ENCODE measurements around the gene FDPS.

The FDPS gene

GRCh38 chr1:155277070-155277901 is 31.4 kb upstream of the FDPS start, which contains the start of gene HCN3 (continued):
- TF ChIP-seq ZNF521 (tag by site-specific recombination; IDR thresholded peaks at IDR 0.05), result no peak
- TF ChIP-seq, protein P1, sequence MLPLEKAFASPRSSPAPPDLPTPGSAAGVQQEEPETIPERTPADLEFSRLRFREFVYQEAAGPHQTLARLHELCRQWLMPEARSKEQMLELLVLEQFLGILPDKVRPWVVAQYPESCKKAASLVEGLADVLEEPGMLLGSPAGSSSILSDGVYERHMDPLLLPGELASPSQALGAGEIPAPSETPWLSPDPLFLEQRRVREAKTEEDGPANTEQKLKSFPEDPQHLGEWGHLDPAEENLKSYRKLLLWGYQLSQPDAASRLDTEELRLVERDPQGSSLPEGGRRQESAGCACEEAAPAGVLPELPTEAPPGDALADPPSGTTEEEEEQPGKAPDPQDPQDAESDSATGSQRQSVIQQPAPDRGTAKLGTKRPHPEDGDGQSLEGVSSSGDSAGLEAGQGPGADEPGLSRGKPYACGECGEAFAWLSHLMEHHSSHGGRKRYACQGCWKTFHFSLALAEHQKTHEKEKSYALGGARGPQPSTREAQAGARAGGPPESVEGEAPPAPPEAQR (tag by site-specific recombination; IDR thresholded peaks at IDR 0.05), result no peak
- TF ChIP-seq, protein P2, sequence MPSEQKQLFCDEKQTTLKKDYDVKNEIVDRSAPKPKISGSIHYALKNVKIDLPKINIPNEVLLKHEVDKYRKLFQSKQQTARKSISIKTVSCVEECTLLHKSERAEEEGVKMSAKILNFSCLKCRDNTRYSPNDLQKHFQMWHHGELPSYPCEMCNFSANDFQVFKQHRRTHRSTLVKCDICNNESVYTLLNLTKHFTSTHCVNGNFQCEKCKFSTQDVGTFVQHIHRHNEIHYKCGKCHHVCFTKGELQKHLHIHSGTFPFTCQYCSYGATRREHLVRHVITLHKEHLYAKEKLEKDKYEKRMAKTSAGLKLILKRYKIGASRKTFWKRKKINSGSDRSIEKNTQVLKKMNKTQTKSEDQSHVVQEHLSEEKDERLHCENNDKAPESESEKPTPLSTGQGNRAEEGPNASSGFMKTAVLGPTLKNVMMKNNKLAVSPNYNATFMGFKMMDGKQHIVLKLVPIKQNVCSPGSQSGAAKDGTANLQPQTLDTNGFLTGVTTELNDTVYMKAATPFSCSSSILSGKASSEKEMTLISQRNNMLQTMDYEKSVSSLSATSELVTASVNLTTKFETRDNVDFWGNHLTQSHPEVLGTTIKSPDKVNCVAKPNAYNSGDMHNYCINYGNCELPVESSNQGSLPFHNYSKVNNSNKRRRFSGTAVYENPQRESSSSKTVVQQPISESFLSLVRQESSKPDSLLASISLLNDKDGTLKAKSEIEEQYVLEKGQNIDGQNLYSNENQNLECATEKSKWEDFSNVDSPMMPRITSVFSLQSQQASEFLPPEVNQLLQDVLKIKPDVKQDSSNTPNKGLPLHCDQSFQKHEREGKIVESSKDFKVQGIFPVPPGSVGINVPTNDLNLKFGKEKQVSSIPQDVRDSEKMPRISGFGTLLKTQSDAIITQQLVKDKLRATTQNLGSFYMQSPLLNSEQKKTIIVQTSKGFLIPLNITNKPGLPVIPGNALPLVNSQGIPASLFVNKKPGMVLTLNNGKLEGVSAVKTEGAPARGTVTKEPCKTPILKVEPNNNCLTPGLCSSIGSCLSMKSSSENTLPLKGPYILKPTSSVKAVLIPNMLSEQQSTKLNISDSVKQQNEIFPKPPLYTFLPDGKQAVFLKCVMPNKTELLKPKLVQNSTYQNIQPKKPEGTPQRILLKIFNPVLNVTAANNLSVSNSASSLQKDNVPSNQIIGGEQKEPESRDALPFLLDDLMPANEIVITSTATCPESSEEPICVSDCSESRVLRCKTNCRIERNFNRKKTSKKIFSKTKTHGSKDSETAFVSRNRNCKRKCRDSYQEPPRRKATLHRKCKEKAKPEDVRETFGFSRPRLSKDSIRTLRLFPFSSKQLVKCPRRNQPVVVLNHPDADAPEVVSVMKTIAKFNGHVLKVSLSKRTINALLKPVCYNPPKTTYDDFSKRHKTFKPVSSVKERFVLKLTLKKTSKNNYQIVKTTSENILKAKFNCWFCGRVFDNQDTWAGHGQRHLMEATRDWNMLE (tag by site-specific recombination; conservative IDR thresholded peaks at IDR 0.05; ENCODE audit: low read depth), result no peak
- TF ChIP-seq ZNF184 (tag by site-specific recombination; IDR thresholded peaks at IDR 0.05), result 0 out of 2 replicates have a peak, but pooled peaks have one; percentile 21
- TF ChIP-seq ZNF37A (tag by site-specific recombination; IDR thresholded peaks at IDR 0.05), result peak; percentile 62; the same call in 1 of the 2 replicates
- TF ChIP-seq ZNF169 (tag by site-specific recombination; IDR thresholded peaks at IDR 0.05), result no peak
- no peak for TF ChIP-seq HOXC10 (CRISPR knock-in tag; IDR thresholded peaks at IDR 0.05)
- TF ChIP-seq ZBTB48 (tag by site-specific recombination; IDR thresholded peaks at IDR 0.05), result peak; percentile 62; the same call in 1 of the 2 replicates
- TF ChIP-seq INSM2 (tag by site-specific recombination; IDR thresholded peaks at IDR 0.05), result no peak
- TF ChIP-seq ZNF324 (tag by site-specific recombination; IDR thresholded peaks at IDR 0.05), result 0 out of 2 replicates have a peak, but pooled peaks have one; percentile 29
- TF ChIP-seq ZNF112 (tag by site-specific recombination; IDR thresholded peaks at IDR 0.05), result no peak
- TF ChIP-seq ZNF830 (tag by site-specific recombination; IDR thresholded peaks at IDR 0.05; ENCODE audit: low read depth), result no peak
- TF ChIP-seq, protein P3, sequence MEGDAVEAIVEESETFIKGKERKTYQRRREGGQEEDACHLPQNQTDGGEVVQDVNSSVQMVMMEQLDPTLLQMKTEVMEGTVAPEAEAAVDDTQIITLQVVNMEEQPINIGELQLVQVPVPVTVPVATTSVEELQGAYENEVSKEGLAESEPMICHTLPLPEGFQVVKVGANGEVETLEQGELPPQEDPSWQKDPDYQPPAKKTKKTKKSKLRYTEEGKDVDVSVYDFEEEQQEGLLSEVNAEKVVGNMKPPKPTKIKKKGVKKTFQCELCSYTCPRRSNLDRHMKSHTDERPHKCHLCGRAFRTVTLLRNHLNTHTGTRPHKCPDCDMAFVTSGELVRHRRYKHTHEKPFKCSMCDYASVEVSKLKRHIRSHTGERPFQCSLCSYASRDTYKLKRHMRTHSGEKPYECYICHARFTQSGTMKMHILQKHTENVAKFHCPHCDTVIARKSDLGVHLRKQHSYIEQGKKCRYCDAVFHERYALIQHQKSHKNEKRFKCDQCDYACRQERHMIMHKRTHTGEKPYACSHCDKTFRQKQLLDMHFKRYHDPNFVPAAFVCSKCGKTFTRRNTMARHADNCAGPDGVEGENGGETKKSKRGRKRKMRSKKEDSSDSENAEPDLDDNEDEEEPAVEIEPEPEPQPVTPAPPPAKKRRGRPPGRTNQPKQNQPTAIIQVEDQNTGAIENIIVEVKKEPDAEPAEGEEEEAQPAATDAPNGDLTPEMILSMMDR (tag by site-specific recombination; IDR thresholded peaks at IDR 0.05), result peak; percentile 36; the same call in 1 of the 2 replicates
- TF ChIP-seq RBAK (tag by site-specific recombination; IDR thresholded peaks at IDR 0.05), result no peak
- TF ChIP-seq ZNF121 (tag by site-specific recombination; IDR thresholded peaks at IDR 0.05), result no peak
- TF ChIP-seq ZFP41 (tag by site-specific recombination; IDR thresholded peaks at IDR 0.05; ENCODE audit: borderline replicate concordance), result no peak
- no peak for TF ChIP-seq ZBTB49 (tag by site-specific recombination; IDR thresholded peaks at IDR 0.05; ENCODE audit: low read depth)
- no peak for TF ChIP-seq ZBTB20 (tag by site-specific recombination; IDR thresholded peaks at IDR 0.05)
- no peak for TF ChIP-seq TSHZ1 (tag by site-specific recombination; IDR thresholded peaks at IDR 0.05; ENCODE audit: borderline replicate concordance)
- TF ChIP-seq ZSCAN23 (tag by site-specific recombination; IDR thresholded peaks at IDR 0.05), result no peak
- TF ChIP-seq ZNF302 (tag by site-specific recombination; IDR thresholded peaks at IDR 0.05; ENCODE audit: low read depth), result no peak
- no peak for TF ChIP-seq ZNF416 (tag by site-specific recombination; IDR thresholded peaks at IDR 0.05)
- no peak for TF ChIP-seq HOXA7 (CRISPR knock-in tag; IDR thresholded peaks at IDR 0.05; ENCODE audit: borderline replicate concordance)

Measured in HEK293 (cell line).